NT2/D1 (cell line): ENCODE results near the gene AHI1.

ENCODE experiments used
- SUZ12 ChIP-seq: IDR thresholded peaks from 2 replicates; pipeline ENCODE4 v1.6.1; 2011; ENCODE audit not compliant: insufficient read length, insufficient read depth; ENCODE audit errors: extremely low read depth
- YY1 ChIP-seq: IDR thresholded peaks from 2 replicates; pipeline ENCODE4 v1.6.1; 2011; ENCODE audit not compliant: insufficient read length, insufficient read depth

- TF ChIP-seq YY1 (no peak), SUZ12 (no peak)
These were observed 178.6 kb downstream of the AHI1 start for GRCh38 chr6:135318738-135319469.
